Liver (tissue), 9 donors: ENCODE results near the gene MYO7B. TPM values are rescaled to one million over a fixed set of nuclear protein-coding genes. Genes with fewer than 3 reads are reported as not detected.

Source experiments
- DNase-seq: peaks from one replicate; pipeline ENCODE4 v3.0.0-alpha.2; 2017; ENCODE audit warnings: low spot score
- H3K27ac ChIP-seq, 2 donors: one replicate each; pipeline ENCODE4 v1.7.0; 2013; ENCODE audit warnings: inconsistent platforms in 2 of 2, low read length in 2 of 2, control low read depth in 1 of 2, low read depth in 1 of 2, mild to moderate bottlenecking in 1 of 2
- H3K27me3 ChIP-seq, 4 donors: one replicate each; pipeline versions ENCODE4 v1.6.1 to v1.7.0; 2013; ENCODE audit warnings: low read length in 3 of 4, inconsistent platforms in 1 of 4, mild to moderate bottlenecking in 1 of 4, moderate library complexity in 1 of 4; ENCODE audit not compliant: control insufficient read depth in 4 of 4, insufficient read depth in 4 of 4
- H3K36me3 ChIP-seq, 4 donors: one replicate each; pipeline versions ENCODE4 v1.6.1 to v1.7.0; 2013; ENCODE audit warnings: low read length in 3 of 4, mild to moderate bottlenecking in 3 of 4, low read depth in 1 of 4, moderate library complexity in 1 of 4; ENCODE audit not compliant: control insufficient read depth in 4 of 4, insufficient read depth in 3 of 4
- H3K4me1 ChIP-seq, 4 donors: one replicate each; pipeline versions ENCODE4 v1.6.1 to v1.7.0; 2013; ENCODE audit warnings: low read length in 3 of 4, mild to moderate bottlenecking in 3 of 4, moderate library complexity in 1 of 4; ENCODE audit not compliant: control insufficient read depth in 4 of 4, insufficient read depth in 4 of 4
- H3K4me3 ChIP-seq, 3 donors: one replicate each; pipeline versions ENCODE4 v1.6.1 to v1.7.0; 2013; ENCODE audit warnings: low read length in 3 of 3, control low read depth in 1 of 3, low read depth in 1 of 3, mild to moderate bottlenecking in 1 of 3
- H3K9ac ChIP-seq, 2 donors: one replicate each; pipeline ENCODE4 v1.7.0; 2013; ENCODE audit warnings: low read length in 2 of 2, mild to moderate bottlenecking in 2 of 2, moderate library complexity in 2 of 2, control low read depth in 1 of 2, low read depth in 1 of 2
- H3K9me3 ChIP-seq, 4 donors: one replicate each; pipeline versions ENCODE4 v1.6.1 to v1.7.0; 2013; ENCODE audit warnings: low read length in 3 of 4; ENCODE audit not compliant: control insufficient read depth in 4 of 4
- ATF3 ChIP-seq: IDR thresholded peaks from 2 replicates; pipeline ENCODE4 v1.6.1; 2016; ENCODE audit warnings: antibody characterized with exemption
- CTCF ChIP-seq: fragments of 150-350 bp; IDR thresholded peaks from 2 replicates; pipeline ENCODE4 v1.5.1; 2017; ENCODE audit warnings: improper control_type of control experiment, low read depth, low read length; ENCODE audit not compliant: missing input control
- FOXA1 ChIP-seq: IDR thresholded peaks from 2 replicates; pipeline ENCODE4 v1.6.1; 2016; ENCODE audit warnings: antibody characterized with exemption
- FOXA2 ChIP-seq: IDR thresholded peaks from 2 replicates; pipeline ENCODE4 v1.6.1; 2016; ENCODE audit warnings: antibody characterized with exemption
- GABPA ChIP-seq, 2 donors: IDR thresholded peaks in 1 of 2; conservative IDR thresholded peaks in 1 of 2; 2 replicates each; pipeline ENCODE4 v1.6.1; 2016; ENCODE audit warnings: antibody characterized with exemption in 2 of 2, mild to moderate bottlenecking in 1 of 2, moderate library complexity in 1 of 2
- HNF4G ChIP-seq: IDR thresholded peaks from 2 replicates; pipeline ENCODE4 v1.6.1; 2016; ENCODE audit warnings: antibody characterized with exemption
- JUND ChIP-seq, 2 donors: IDR thresholded peaks; 2 replicates each; pipeline ENCODE4 v1.6.1; 2016; ENCODE audit warnings: antibody characterized with exemption in 2 of 2
- MAX ChIP-seq: IDR thresholded peaks from 2 replicates; pipeline ENCODE4 v1.6.1; 2016; ENCODE audit warnings: antibody characterized with exemption
- RAD21 ChIP-seq, 2 donors: IDR thresholded peaks; 2 replicates each; pipeline ENCODE4 v1.6.1; 2016; ENCODE audit warnings: antibody characterized with exemption in 2 of 2, mild to moderate bottlenecking in 2 of 2
- REST ChIP-seq: IDR thresholded peaks from 2 replicates; pipeline ENCODE4 v1.6.1; 2016; ENCODE audit warnings: antibody characterized with exemption, mild to moderate bottlenecking
- RXRA ChIP-seq, 2 donors: IDR thresholded peaks; 2 replicates each; pipeline ENCODE4 v1.6.1; 2017 to 2018; ENCODE audit warnings: antibody characterized with exemption in 2 of 2, mild to moderate bottlenecking in 1 of 2
- SP1 ChIP-seq: IDR thresholded peaks from 2 replicates; pipeline ENCODE4 v1.6.1; 2018; ENCODE audit warnings: antibody characterized with exemption, mild to moderate bottlenecking
- TAF1 ChIP-seq: conservative IDR thresholded peaks from 2 replicates; pipeline ENCODE4 v1.6.1; 2016; ENCODE audit warnings: antibody characterized with exemption, mild to moderate bottlenecking
- YY1 ChIP-seq: IDR thresholded peaks from 2 replicates; pipeline ENCODE4 v1.6.1; 2016; ENCODE audit warnings: antibody characterized with exemption, mild to moderate bottlenecking
- ZBTB33 ChIP-seq: IDR thresholded peaks from 2 replicates; pipeline ENCODE4 v1.6.1; 2016; ENCODE audit warnings: antibody characterized with exemption
- WGBS: extraction: QIAGEN DNeasy Blood & Tissue Kit; methylation state at CpG from one replicate; pipeline ENCODE4 v1.1.7; 2013; 5-methylcytosine and 5-hydroxymethylcytosine counted together
- polyA plus RNA-seq, 2 donors: library from polyadenylated mRNA; stranded (reverse) in 1 of 2; unstranded in 1 of 2; fragments of 200-250 nt in 1 of 2; fragments of >200 nt in 1 of 2; fragmentation: Nextera tagmentation in 1 of 2; extraction: Ambion mirVana in 1 of 2; gene quantifications; one replicate each; pipeline versions ENCODE4 v1.2.1 to v1.2.3, GENCODE V29; 2013 to 2015
- total RNA-seq, 2 donors: library from RNA; depleted of rRNA; stranded (reverse); fragments of >200 nt; gene quantifications; one replicate each; pipeline ENCODE4 v1.2.3, GENCODE V29; 2014
- donor health status: healthy.
- donor health status: healthy.
- donor health status: healthy.
- donor health status: healthy.
- donor health status: healthy.

Gene MYO7B
- total and polyA plus RNA-seq, 4 donors = 0.15 to 1.1 (median 0.64) TPM

- WGBS = 84% methylated on average over 17 of the region's 17 CpGs
- no peak overlapping the region for H3K27ac ChIP-seq
- no peaks in the 10 kb centered on the region for H3K4me1 ChIP-seq
- TF ChIP-seq JUND (IDR thresholded peaks at IDR 0.05) = no peak
- no peak for TF ChIP-seq HNF4G
- TF ChIP-seq REST = no peak
- TF ChIP-seq GABPA (IDR thresholded peaks at IDR 0.05 in 1 of 2, conservative IDR thresholded peaks at IDR 0.05 in 1 of 2) = no peak
- TF ChIP-seq MAX = no peak
- no peak for TF ChIP-seq RAD21 (IDR thresholded peaks at IDR 0.05)
- TF ChIP-seq ZBTB33 = no peak
- no peaks in the 10 kb centered on the region for H3K36me3 ChIP-seq
- H3K27me3 ChIP-seq = no peaks in the 10 kb centered on the region
- no peak overlapping the region for H3K9ac ChIP-seq
- H3K4me3 ChIP-seq = no peak overlapping the region
- H3K9me3 ChIP-seq = no peaks in the 10 kb centered on the region
- DNase-seq = no peak
These were observed 93.5 kb downstream of the MYO7B start for GRCh38 chr2:127628767-127629614.

- TF ChIP-seq YY1 (no peak), HNF4G (no peak), CTCF (no peak), FOXA1 (no peak), FOXA2 (no peak), SP1 (no peak), TAF1 (no peak), ATF3 (no peak), GABPA (IDR thresholded peaks at IDR 0.05 in 1 of 2, conservative IDR thresholded peaks at IDR 0.05 in 1 of 2) (no peak), RXRA (IDR thresholded peaks at IDR 0.05) (no peak), REST (no peak)
- WGBS = 85% methylated on average over 9 of the region's 9 CpGs
- no peak overlapping the region for H3K4me3 ChIP-seq
- no peak overlapping the region for H3K9ac ChIP-seq
- H3K27ac ChIP-seq = no peak overlapping the region
- no peaks in the 10 kb centered on the region for H3K27me3 ChIP-seq
- DNase-seq = no peak
- no peaks in the 10 kb centered on the region for H3K36me3 ChIP-seq
- H3K9me3 ChIP-seq = no peaks in the 10 kb centered on the region
- no peaks in the 10 kb centered on the region for H3K4me1 ChIP-seq
These were observed 94.2 kb downstream of the MYO7B start for GRCh38 chr2:127629637-127630036.
